DND-41 (cell line): ENCODE measurements around the gene MYRIP.

Experiments used
- ATAC-seq: fragments of 200-7000 bp; cut with Tn5 transposase; 3 replicates; pipeline ENCODE4 v1.9.1; 2021; ENCODE audit warnings: low read depth; ENCODE audit not compliant: insufficient read depth
- DNase-seq: peaks from one replicate; pipeline ENCODE4 v3.0.0-alpha.2; 2020
- H2AFZ ChIP-seq: 2 replicates; pipeline ENCODE4 v1.6.0; 2012; ENCODE audit warnings: low read depth, low read length
- H3K27ac ChIP-seq: 2 replicates; pipeline ENCODE4 v1.5.1; 2012; ENCODE audit warnings: low read length, inconsistent platforms
- H3K27me3 ChIP-seq: fragments of 200-600 bp; sonication (generic); 2 replicates; pipeline ENCODE4 v1.6.0; 2012; ENCODE audit warnings: low read length, mild to moderate bottlenecking, inconsistent platforms; ENCODE audit not compliant: insufficient read depth, poor library complexity
- H3K36me3 ChIP-seq: 2 replicates; pipeline ENCODE4 v1.5.1; 2012; ENCODE audit warnings: low read length, inconsistent platforms; ENCODE audit not compliant: insufficient read depth
- H3K4me1 ChIP-seq: 2 replicates; pipeline ENCODE4 v1.5.1; 2012; ENCODE audit warnings: mild to moderate bottlenecking, low read length; ENCODE audit not compliant: insufficient read depth
- H3K4me2 ChIP-seq: 2 replicates; pipeline ENCODE4 v1.6.0; 2012; ENCODE audit warnings: mild to moderate bottlenecking, moderate library complexity, low read length, inconsistent platforms; ENCODE audit not compliant: insufficient read depth
- H3K4me3 ChIP-seq, 2 experiments: fragments of 200-600 bp in 1 of 2; shearing (Covaris generic) in 1 of 2; 2 replicates each; pipeline ENCODE4 v1.5.1; 2012 to 2016; ENCODE audit warnings: inconsistent platforms in 2 of 2, low read length in 2 of 2, mild to moderate bottlenecking in 2 of 2, low read depth in 1 of 2, moderate library complexity in 1 of 2
- H3K79me2 ChIP-seq: 2 replicates; pipeline ENCODE4 v1.6.0; 2012; ENCODE audit warnings: low read length, inconsistent platforms; ENCODE audit not compliant: insufficient read depth
- H3K9ac ChIP-seq: 2 replicates; pipeline ENCODE4 v1.6.0; 2012; ENCODE audit warnings: low read depth, mild to moderate bottlenecking, inconsistent platforms, low read length, moderate library complexity
- H3K9me3 ChIP-seq: 2 replicates; pipeline ENCODE4 v1.5.1; 2012; ENCODE audit warnings: low read length, moderate library complexity, mild to moderate bottlenecking, inconsistent platforms; ENCODE audit not compliant: insufficient read depth, severe bottlenecking
- H4K20me1 ChIP-seq: 2 replicates; pipeline ENCODE4 v1.6.0; 2012; ENCODE audit warnings: low read length; ENCODE audit not compliant: insufficient read depth
- EZH2 ChIP-seq: IDR thresholded peaks from 3 replicates; pipeline ENCODE4 v1.6.1; 2012; ENCODE audit warnings: borderline replicate concordance, low read depth, mild to moderate bottlenecking, moderate library complexity, low read length, inconsistent platforms; ENCODE audit not compliant: severe bottlenecking
- TF ChIP-seq, protein P1 (sequence below): IDR thresholded peaks from 2 replicates; pipeline ENCODE4 v1.5.1; 2012; ENCODE audit warnings: borderline replicate concordance, low read length, moderate library complexity, mild to moderate bottlenecking; ENCODE audit not compliant: poor library complexity, severe bottlenecking; ENCODE audit errors: extremely low read depth

The MYRIP gene

DNA sequence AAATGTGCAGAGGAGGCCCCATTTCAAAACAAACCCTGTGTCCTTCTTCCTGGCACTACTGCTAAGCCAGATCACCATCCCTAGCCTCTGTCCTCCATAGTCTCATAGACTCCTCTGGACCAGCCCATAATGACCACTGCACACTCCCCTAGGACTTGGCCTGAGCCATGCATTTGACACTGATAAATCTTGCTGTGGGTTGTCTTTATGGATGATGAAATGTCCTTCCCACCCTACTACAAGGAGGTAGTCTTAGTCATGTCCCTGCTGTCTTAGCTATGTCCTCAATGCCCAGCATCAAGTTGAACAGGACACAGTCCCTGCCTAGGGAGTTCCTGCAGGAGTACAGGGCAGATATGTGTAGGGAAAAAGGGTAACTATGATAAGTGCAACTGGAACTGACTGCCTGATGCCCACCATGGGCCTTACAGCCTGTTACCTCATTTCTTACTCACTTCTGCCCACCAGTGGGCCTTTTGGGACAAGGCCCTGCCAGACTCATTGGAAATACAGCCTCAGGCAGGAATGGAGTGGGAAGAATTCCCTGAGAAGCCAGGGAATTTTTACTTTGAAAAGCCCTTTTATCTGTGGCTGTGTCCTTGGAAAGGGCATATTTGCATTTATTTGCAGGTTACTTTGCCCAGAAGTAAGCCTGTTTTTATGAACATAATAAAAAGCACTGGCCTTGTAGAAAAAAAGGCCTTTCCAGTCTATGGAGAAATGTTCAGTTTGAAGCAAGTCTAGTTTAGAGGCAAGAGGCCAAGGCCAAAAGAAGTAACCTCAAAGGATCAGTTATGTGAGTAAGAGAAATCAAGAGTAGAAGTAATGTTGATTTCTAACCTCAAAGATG, 300.5 kb downstream of the MYRIP start:
- no peaks in the 10 kb centered on the region for H3K9me3 ChIP-seq
- H4K20me1 ChIP-seq: no peaks in the 10 kb centered on the region
- no peak overlapping the region for H3K9ac ChIP-seq
- H3K79me2 ChIP-seq: no peaks in the 10 kb centered on the region
- TF ChIP-seq, protein P1, sequence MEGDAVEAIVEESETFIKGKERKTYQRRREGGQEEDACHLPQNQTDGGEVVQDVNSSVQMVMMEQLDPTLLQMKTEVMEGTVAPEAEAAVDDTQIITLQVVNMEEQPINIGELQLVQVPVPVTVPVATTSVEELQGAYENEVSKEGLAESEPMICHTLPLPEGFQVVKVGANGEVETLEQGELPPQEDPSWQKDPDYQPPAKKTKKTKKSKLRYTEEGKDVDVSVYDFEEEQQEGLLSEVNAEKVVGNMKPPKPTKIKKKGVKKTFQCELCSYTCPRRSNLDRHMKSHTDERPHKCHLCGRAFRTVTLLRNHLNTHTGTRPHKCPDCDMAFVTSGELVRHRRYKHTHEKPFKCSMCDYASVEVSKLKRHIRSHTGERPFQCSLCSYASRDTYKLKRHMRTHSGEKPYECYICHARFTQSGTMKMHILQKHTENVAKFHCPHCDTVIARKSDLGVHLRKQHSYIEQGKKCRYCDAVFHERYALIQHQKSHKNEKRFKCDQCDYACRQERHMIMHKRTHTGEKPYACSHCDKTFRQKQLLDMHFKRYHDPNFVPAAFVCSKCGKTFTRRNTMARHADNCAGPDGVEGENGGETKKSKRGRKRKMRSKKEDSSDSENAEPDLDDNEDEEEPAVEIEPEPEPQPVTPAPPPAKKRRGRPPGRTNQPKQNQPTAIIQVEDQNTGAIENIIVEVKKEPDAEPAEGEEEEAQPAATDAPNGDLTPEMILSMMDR: no peak
- no peak for TF ChIP-seq EZH2
- peaks cover 2% of the 10 kb centered on the region for H3K27me3 ChIP-seq
- H3K36me3 ChIP-seq: no peaks in the 10 kb centered on the region
- ATAC-seq (no peak), DNase-seq (no peak)
- no peak overlapping the region for H2AFZ ChIP-seq
- H3K4me1 ChIP-seq: no peaks in the 10 kb centered on the region
- H3K27ac ChIP-seq: no peak overlapping the region
- no peak overlapping the region for H3K4me2 ChIP-seq
- H3K4me3 ChIP-seq: no peak overlapping the region

DNA sequence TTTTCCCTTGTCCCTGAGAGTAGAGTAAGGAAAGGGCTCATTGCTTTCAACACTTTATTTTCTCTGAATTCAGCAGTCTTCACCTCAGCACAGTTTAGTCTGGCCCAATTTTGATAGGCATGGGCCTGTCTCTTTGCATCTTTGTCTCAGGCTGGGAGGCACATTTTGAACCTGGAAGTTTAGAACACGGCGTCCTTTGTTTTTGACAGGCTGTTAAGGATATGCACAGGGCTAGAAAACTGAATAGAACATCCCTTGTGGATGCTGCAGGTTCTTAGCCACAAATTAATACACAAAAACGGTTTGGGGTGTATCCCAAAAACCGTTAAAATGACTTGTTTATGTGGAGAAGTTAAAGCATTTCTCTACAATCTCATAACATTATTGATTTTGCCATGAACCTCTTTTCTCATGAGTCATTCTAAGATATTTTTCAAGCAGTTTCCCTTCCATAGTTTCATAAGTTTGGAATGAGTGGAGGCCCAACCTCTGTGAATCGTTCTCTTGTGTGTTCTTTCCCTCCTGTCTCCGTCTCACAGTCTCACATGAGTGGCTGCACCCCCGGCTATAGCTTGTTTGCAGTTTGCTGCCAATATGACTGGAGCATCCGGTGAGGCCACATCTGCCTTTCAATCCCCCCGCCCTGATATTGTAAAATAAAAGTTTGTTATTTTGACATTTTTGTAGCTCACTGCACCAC, 307.2 kb downstream of the MYRIP start:
- Histone ChIP-seq H3K4me1 (no peaks in the 10 kb centered on the region), H3K9ac (no peak overlapping the region), H3K27me3 (no peaks in the 10 kb centered on the region), H3K4me3 (no peak overlapping the region), H3K79me2 (no peaks in the 10 kb centered on the region), H3K36me3 (no peaks in the 10 kb centered on the region), H3K4me2 (no peak overlapping the region), H3K9me3 (no peaks in the 10 kb centered on the region), H3K27ac (no peak overlapping the region), H4K20me1 (no peaks in the 10 kb centered on the region), H2AFZ (no peak overlapping the region)
- DNase-seq: no peak
- no peak for ATAC-seq
- TF ChIP-seq, protein P1: no peak
- no peak for TF ChIP-seq EZH2

DNA sequence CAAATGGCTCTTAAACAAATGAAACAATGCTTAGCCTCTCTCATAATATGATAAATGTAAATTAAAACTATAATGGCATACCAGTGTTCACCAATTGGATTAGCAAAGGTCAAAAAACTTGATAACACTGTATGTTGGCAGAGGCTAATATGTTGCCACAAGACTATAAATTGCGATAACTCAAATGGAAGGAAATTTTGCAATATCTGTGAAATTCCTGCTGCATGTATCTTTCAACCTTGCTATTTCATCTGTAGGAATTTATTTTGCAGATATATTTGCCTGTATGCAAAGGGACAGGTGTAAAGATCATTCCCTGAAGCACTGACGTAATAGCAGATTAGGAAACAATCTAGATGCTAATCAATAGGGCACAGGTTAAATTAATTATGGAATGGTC, 308.7 kb downstream of the MYRIP start:
- H4K20me1 ChIP-seq: no peaks in the 10 kb centered on the region
- no peak overlapping the region for H3K9ac ChIP-seq
- H3K4me1 ChIP-seq: no peaks in the 10 kb centered on the region
- DNase-seq (no peak), ATAC-seq (no peak)
- no peaks in the 10 kb centered on the region for H3K27me3 ChIP-seq
- no peaks in the 10 kb centered on the region for H3K9me3 ChIP-seq
- no peak overlapping the region for H3K4me3 ChIP-seq
- no peak overlapping the region for H3K27ac ChIP-seq
- H3K4me2 ChIP-seq: no peak overlapping the region
- H3K79me2 ChIP-seq: no peaks in the 10 kb centered on the region
- TF ChIP-seq, protein P1: no peak
- TF ChIP-seq EZH2: no peak
- H2AFZ ChIP-seq: no peak overlapping the region
- no peaks in the 10 kb centered on the region for H3K36me3 ChIP-seq
